HG03354 (cell line): ENCODE results near the gene CXXC5.
A peak's percentile ranks its signal among the peaks of the same experiment; 100 is the strongest.

ENCODE experiments used
- ATAC-seq: cut with Tn5 transposase; IDR thresholded peaks from one replicate; pipeline ENCODE4 v1.9.1; 2021; ENCODE audit warnings: mild to moderate bottlenecking; ENCODE audit not compliant: unreplicated experiment, poor library complexity, severe bottlenecking

The CXXC5 gene

GRCh38 chr5:139660923-139661814, 13.0 kb downstream of the CXXC5 start:
- no peak for ATAC-seq

DNA sequence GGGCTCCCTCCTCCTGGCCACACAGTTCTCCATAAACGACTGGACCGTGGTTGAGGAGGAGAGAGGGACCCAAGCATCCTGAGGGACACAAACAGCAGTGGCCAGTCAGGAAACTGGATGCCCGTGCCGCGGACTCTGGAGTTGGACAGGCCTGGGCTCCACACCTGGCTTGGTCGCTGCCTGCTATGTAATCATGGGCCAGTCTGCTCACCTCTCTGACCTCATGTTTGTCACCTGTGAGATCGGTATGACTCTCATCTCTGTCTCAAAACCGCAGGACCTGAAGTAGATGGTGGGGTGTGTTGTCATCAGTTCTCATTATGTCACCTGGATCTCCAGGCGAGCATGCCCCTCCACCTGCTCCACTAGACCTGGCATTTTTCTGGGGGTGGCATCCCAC, 14.5 kb downstream of the CXXC5 start:
- no peak for ATAC-seq

GRCh38 chr5:139663207-139664085, 15.3 kb downstream of the CXXC5 start:
- no peak for ATAC-seq

DNA sequence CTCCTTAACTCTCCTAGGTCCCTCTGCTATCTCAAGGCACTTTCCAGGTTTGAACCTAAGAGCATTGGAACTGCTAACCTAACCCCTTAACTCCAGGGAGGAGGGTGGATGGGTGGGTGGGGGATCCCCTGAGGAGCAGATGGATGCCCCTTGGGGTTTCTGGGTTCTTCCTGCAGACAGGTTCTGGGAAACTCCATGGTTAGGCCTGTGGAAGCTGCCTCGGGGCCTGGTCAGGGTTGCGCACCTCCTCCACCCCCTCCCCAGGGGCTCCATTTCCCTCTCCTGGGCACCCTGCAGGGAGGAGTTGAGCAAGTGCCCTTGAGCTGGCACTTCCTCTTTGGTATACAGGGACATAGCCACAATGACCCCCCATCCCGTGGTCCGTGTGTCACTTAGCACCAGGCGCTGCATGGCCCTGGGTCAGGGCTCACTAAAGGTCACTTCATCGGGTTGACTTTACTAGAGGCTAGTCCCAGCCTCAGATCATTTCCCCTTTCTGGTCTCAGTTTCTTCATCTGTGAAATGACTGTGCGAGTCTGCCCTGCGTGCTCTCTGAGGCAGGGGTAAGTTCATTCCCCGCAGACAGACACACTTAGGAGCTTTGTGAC, 16.0 kb downstream of the CXXC5 start:
- ATAC-seq = peak; percentile 48

- no peak for ATAC-seq
These were observed 16.7 kb downstream of the CXXC5 start for GRCh38 chr5:139664727-139665351.

GRCh38 chr5:139665626-139666025, 17.5 kb downstream of the CXXC5 start:
- ATAC-seq = no peak

DNA sequence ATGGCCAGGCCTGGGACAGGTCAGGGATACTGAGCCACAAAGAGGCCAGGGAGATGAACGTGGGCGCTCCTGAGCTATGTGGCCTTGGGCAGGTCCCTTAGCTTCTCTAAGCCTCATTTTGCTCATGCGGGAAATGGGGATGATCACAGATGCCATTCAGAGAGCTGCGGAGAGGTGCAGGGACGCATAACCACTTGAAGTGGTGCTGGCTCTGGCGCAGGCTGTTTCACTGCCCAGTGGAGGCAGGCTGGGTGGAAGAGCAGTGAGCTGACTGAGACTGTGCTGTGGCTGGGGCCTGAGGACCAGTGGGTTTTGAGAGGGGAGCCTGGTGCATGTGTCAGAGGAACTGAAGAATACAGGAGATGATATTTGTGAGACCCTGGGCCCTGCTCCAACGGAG, 18.4 kb downstream of the CXXC5 start:
- ATAC-seq = no peak

GRCh38 chr5:139667001-139667729, 19.0 kb downstream of the CXXC5 start:
- no peak for ATAC-seq

DNA sequence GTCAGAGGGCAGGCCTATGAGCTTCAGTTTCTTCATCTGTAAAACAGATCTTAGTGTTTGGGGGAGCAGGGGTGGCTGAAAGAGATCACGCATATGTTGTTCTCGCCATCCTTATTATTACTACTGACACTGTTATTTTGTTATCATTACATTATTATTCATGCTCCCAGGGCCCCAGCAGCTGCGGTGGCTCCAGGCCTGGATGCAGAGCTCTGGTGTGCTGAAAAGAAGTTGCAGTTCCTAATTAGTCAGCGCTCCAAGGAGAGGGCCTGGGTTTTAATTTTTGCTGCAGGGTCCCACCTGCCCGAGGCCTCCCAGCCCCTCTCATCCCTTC, 19.5 kb downstream of the CXXC5 start:
- ATAC-seq = no peak

- ATAC-seq = peak; percentile 8
These were observed 20.1 kb downstream of the CXXC5 start for GRCh38 chr5:139668064-139668880.

DNA sequence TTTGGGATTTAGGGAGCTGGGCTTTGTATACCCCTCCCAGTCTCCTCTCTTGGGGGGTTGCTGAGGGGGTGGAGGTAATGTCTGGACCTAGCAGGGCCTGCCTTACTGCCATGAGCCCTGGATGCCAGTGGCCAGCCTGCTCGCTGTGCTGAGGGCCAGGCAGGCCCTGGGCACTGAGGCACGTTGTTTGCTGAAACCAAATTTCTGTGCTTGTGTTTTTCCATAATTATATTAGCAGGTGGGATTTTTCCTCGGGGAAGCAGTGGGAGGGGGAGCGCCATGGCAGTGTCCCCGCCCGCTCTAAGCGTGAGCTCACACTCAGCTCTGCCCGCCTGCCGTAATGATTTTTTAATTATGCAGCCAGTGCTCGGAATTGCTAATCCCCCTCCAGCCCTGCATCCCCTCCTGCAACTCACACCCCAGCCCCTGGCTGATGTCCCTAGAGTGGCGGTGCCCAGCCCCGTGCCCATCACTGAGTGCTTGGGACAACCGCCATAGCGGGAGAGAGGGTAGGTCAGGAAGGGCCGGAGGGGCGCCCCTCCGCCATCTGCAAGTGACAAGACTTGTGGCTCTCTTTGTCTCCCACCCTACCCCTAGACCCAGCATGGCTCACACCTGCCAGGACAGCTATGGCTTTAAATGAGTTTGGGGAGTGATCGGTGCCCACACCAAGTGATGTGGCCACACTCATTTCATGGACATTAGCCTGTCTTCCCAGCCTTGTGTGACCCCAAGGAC, 20.9 kb downstream of the CXXC5 start:
- no peak for ATAC-seq

DNA sequence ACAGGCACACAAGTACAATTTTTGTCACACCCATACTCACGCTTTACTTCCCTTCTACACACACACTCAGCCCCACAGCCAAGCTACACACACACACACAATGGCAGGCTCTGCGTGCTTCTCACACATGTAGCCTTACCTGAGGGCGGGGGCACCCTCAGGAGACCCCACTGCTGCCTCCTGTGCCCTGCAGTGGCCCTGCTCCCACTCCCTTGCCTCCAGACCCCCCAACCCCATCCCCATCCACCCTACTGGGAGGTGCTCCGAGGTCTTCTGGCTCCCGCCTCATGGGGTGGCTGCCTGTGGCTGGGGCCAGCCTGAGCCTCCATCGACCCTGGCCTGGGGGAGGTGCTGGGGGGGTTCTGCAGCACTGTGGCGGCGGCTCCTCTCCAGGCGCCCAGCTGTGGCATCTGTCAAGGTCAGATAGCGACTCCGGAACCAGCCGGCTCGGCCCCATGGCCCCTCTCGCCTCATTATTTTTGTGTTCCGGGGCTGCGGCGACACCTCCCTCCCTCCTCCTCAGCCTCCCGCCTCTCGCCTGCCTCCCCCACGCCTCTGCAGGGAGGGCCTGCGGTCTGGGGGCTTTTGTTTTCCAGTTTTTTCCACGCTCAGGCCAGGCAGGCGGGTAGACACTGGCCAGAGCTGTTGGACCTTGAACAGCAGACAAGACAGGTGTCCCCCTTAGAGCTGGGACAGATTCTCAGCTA, 21.7 kb downstream of the CXXC5 start:
- ATAC-seq = peak; percentile 41

GRCh38 chr5:139670369-139671095, 22.4 kb downstream of the CXXC5 start:
- peak; percentile 66 for ATAC-seq

DNA sequence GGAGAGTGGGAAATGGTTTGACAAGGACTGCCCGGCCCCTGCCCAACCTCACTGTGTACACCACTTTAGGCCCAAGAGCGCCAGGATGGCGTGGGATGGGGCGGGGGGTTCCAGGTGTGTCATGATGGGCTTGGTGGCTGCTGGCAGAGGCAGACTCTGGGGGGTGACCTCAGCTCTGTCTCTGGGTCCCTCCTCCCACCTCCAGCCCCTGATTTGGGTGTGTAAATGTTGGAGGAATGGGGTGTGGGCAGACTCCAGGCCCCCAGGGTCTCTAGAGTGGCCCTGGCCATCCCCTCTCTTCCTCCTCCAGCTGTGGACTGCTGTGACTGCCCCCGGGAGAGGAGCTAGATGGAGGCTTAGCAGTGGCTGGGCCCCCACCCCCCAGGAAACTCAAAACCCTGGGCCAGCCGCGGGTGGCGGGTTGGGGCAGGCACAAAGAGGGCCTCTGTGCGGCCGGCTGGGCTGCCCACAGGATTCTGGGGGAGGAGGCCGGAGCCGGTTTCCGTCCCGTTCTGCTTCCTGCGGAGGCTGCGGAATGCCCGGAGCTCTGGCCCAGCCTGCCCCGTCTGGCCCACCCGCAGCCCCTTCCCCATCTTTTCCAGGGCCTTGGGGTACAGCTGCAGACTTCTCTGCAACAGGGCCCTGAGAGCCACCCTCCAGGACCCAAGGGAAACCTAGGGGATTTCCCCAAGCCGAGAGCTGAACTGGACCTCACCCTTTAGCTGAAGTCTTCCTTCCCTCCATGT, 23.1 kb downstream of the CXXC5 start:
- no peak for ATAC-seq

DNA sequence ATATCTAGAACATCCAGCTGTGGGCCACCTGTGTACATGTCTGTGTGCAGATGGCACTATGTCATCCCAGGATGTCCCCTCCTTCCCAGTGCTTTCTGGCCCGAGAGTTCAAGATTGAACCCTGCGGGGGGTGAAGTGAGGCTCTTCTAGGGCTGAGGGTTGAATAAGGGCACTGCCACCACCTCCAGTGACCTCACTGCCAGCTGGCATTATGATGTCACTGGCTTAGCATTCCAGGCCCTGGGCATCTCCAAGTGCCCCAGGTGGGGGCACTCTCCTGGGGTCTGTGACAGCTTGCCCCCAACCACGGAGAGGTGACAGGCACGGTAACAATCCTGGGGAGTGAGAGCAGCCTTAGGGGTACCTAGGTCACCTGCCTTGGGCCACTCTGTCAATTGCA, 27.1 kb downstream of the CXXC5 start:
- ATAC-seq = no peak

DNA sequence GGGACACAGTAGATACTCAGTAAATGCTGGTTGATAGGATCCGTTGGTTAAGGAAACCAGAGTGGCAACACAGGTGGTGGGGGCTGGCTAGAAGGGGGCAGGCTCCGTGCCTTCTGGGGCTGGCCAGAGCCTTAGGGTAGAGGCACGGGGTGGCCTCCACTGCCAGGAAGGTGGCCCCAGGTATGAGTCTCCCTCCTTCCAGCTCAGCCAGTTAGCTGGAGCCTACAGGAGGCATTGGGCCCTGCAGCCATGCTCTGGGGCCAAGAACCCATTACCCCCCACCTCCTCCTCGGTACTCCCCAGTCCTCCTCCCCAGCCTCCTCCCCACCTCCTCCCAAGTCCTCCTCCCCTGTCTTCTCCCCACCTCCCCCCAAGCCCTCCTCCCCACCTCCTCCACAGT, 27.7 kb downstream of the CXXC5 start:
- ATAC-seq = no peak
